Left lung (tissue), 10 donors: ENCODE data around the gene SPRYD3. TPM values are rescaled to one million over a fixed set of nuclear protein-coding genes. Genes with fewer than 3 reads are reported as not detected.
A peak's percentile ranks its signal among the peaks of the same experiment; 100 is the strongest.
"Not testable (repeated sequence)": the region's sequence is repeated elsewhere in the genome, so short reads cannot be mapped to it uniquely, and the experiment has no call there.

Experiments
- ATAC-seq: fragments of 200-7000 bp; cut with Tn5 transposase; one replicate; pipeline ENCODE4 v1.9.1; 2020; ENCODE audit warnings: moderate library complexity
- DNase-seq, 4 donors: peaks; one replicate each; pipeline ENCODE4 v3.0.0-alpha.2; 2013 to 2020
- H3K27ac ChIP-seq, 2 donors: fragments of 200-600 bp; sonication (generic) in 1 of 2; one replicate each; pipeline versions ENCODE4 v1.5.0 to v1.8.0; 2020 to 2021
- H3K27me3 ChIP-seq, 2 donors: fragments of 200-600 bp; sonication (generic) in 1 of 2; one replicate each; pipeline versions ENCODE4 v1.5.0 to v1.8.0; 2020 to 2021
- H3K36me3 ChIP-seq, 2 donors: fragments of 200-600 bp; sonication (generic) in 1 of 2; one replicate each; pipeline versions ENCODE4 v1.5.0 to v1.8.0; 2020 to 2021
- H3K4me1 ChIP-seq, 2 donors: fragments of 200-600 bp; one replicate each; pipeline ENCODE4 v1.8.0; 2021
- H3K4me3 ChIP-seq, 2 donors: fragments of 200-600 bp; sonication (generic) in 1 of 2; one replicate each; pipeline versions ENCODE4 v1.5.0 to v1.8.0; 2020 to 2021; ENCODE audit warnings: mild to moderate bottlenecking in 1 of 2
- H3K9me3 ChIP-seq, 2 donors: fragments of 200-600 bp; sonication (generic) in 1 of 2; one replicate each; pipeline versions ENCODE4 v1.5.0 to v1.8.0; 2020 to 2021
- CTCF ChIP-seq, 2 donors: fragments of 200-600 bp; sonication (generic) in 1 of 2; IDR thresholded peaks; one replicate each; pipeline versions ENCODE4 v1.5.0 to v1.8.0; 2021; ENCODE audit warnings: antibody characterized with exemption in 2 of 2
- intact Hi-C, 2 donors: fragments of 100-400 bp; cut with DNase I; formaldehyde crosslinking; loops; one replicate each; pipeline versions ENCODE4 v1.11.2 to v1.14.2; 2022
- polyA plus RNA-seq, 6 donors: library from polyadenylated mRNA; unstranded; fragments of 120-200 nt; gene quantifications; one replicate each; pipeline ENCODE4 v1.2.1, GENCODE V29; 2013; ENCODE audit not compliant: insufficient read length in 6 of 6
- total RNA-seq, 2 donors: library from RNA; stranded (reverse); fragmentation: NEBNext Ultra II Directional; extraction: Animal tissue kit (Norgen Biotek cat#: 25700); gene quantifications; one replicate each; pipeline ENCODE4 v1.2.1, GENCODE V29; 2021
- donor health status: DM: no; HTN: yes; CAD: no.
- donor health status: DM: no; HTN: no; CAD: no.

SPRYD3 gene
- total and polyA plus RNA-seq, 8 donors, result 14.2 to 41.4 (median 18.1) TPM

GRCh38 chr12:53115891-53116648, 36.9 kb upstream of the SPRYD3 start:
- H3K9me3 ChIP-seq, result no peaks in the 10 kb centered on the region
- no peaks in the 10 kb centered on the region for H3K4me1 ChIP-seq
- no peak for TF ChIP-seq CTCF (IDR thresholded peaks at IDR 0.05)
- H3K27ac ChIP-seq, result no peak overlapping the region
- intact Hi-C loops, result no loop called here
- DNase-seq (no peak), ATAC-seq (no peak)
- no peaks in the 10 kb centered on the region for H3K27me3 ChIP-seq
- H3K36me3 ChIP-seq, result no peaks in the 10 kb centered on the region
- H3K4me3 ChIP-seq, result no peak overlapping the region

- no peaks in the 10 kb centered on the region for H3K4me1 ChIP-seq
- no peak for TF ChIP-seq CTCF (IDR thresholded peaks at IDR 0.05)
- no peak overlapping the region for H3K27ac ChIP-seq
- no peaks in the 10 kb centered on the region for H3K9me3 ChIP-seq
- peak in 1 of 4 donors; percentile 76 for DNase-seq
- no peak overlapping the region for H3K4me3 ChIP-seq
- intact Hi-C loops, result no loop called here
- no peaks in the 10 kb centered on the region for H3K36me3 ChIP-seq
- no peak for ATAC-seq
- no peaks in the 10 kb centered on the region for H3K27me3 ChIP-seq
Measured at GRCh38 chr12:53115112-53115890, 36.1 kb upstream of the SPRYD3 start.

GRCh38 chr12:53113951-53114350, 34.8 kb upstream of the SPRYD3 start:
- no peaks in the 10 kb centered on the region for H3K27me3 ChIP-seq
- no peak for TF ChIP-seq CTCF (IDR thresholded peaks at IDR 0.05)

GRCh38 chr12:53113136-53113705, 34.0 kb upstream of the SPRYD3 start:
- Histone ChIP-seq H3K4me3 (no peak overlapping the region), H3K27me3 (no peaks in the 10 kb centered on the region), H3K36me3 (no peaks in the 10 kb centered on the region), H3K9me3 (no peaks in the 10 kb centered on the region), H3K4me1 (no peaks in the 10 kb centered on the region), H3K27ac (no peak overlapping the region)
- ATAC-seq (no peak), DNase-seq (no peak)
- intact Hi-C loops, result no loop called here
- no peak for TF ChIP-seq CTCF (IDR thresholded peaks at IDR 0.05)

More at GRCh38 chr12:53113951-53114350, 34.8 kb upstream of the SPRYD3 start:
- Histone ChIP-seq H3K27ac (no peak overlapping the region), H3K4me3 (no peak overlapping the region), H3K4me1 (no peaks in the 10 kb centered on the region), H3K9me3 (no peaks in the 10 kb centered on the region), H3K36me3 (no peaks in the 10 kb centered on the region)
- no peak for DNase-seq
- no peak for ATAC-seq
- intact Hi-C loops, result no loop called here

GRCh38 chr12:53112431-53112830, 33.2 kb upstream of the SPRYD3 start:
- H3K27ac ChIP-seq, DNase-seq, H3K27me3 ChIP-seq, H3K36me3 ChIP-seq, H3K4me3 ChIP-seq, H3K4me1 ChIP-seq, H3K9me3 ChIP-seq, intact Hi-C loops, ATAC-seq: not testable (repeated sequence)
